GM13976 (cell line): ENCODE results near the gene PLCH2.
A peak's percentile ranks its signal among the peaks of the same experiment; 100 is the strongest.

Experiments used
- DNase-seq: peaks from one replicate; pipeline ENCODE4 v3.0.0; 2012; ENCODE audit warnings: low spot score
- in situ Hi-C: fragments of 300-500 bp; cut with MboI; formaldehyde crosslinking; loops from one replicate; pipeline ENCODE4 v1.12.0; 2022; ENCODE audit warnings: low sequenced_read_pairs, mixed read lengths, inconsistent platforms; ENCODE audit not compliant: unreplicated experiment
- TF ChIP-seq, protein P1 (sequence below): IDR thresholded peaks from 2 replicates; pipeline ENCODE4 v1.5.1; 2012; ENCODE audit warnings: borderline replicate concordance, mild to moderate bottlenecking; ENCODE audit not compliant: insufficient read depth; ENCODE audit errors: extremely low read depth, missing control alignments, control extremely low read depth

Gene PLCH2

DNA sequence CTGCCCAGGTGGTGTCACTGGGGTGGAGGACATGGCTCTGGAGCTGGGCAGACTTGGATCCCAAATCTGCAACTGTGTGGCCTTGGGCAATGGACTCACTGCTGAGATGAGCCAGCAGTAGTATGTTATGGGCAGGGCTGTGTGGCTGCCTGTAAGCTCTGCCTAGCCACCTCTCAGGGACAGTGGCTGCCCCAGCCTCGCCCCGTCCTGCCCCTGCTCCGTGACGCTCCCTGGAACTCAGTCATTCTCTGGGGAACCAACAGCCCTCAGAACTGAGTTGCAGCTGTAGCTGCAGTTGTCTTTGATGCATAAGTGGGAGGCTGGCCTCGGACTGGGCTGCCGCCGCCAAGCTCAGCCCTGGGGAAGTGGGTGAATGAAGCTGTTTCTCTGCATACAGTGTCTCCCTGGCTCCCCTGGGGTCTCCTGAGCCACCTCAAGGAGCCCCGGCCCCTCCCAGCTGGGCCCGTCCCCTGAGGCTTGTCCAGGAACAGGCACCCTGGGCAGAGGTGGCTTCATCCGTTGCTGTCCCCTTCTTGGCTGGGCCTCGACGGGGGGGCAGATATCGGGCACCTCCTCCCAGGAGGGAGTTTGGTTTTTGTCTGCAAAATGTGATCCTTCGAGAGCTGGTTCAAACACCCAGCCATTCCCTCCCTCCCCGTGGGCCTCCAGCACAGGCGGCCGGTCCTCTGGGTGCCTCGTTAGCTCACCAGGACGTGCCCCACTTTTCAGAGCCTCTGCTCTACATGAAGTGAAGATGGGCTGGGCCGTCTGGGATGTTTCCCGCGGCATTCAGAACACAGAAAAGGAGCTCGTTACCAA is 26.2 kb upstream of the PLCH2 start:
- TF ChIP-seq, protein P1, sequence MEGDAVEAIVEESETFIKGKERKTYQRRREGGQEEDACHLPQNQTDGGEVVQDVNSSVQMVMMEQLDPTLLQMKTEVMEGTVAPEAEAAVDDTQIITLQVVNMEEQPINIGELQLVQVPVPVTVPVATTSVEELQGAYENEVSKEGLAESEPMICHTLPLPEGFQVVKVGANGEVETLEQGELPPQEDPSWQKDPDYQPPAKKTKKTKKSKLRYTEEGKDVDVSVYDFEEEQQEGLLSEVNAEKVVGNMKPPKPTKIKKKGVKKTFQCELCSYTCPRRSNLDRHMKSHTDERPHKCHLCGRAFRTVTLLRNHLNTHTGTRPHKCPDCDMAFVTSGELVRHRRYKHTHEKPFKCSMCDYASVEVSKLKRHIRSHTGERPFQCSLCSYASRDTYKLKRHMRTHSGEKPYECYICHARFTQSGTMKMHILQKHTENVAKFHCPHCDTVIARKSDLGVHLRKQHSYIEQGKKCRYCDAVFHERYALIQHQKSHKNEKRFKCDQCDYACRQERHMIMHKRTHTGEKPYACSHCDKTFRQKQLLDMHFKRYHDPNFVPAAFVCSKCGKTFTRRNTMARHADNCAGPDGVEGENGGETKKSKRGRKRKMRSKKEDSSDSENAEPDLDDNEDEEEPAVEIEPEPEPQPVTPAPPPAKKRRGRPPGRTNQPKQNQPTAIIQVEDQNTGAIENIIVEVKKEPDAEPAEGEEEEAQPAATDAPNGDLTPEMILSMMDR, result no peak
- in situ Hi-C loops, result no loop called here
- DNase-seq, result peak; percentile 53

DNA sequence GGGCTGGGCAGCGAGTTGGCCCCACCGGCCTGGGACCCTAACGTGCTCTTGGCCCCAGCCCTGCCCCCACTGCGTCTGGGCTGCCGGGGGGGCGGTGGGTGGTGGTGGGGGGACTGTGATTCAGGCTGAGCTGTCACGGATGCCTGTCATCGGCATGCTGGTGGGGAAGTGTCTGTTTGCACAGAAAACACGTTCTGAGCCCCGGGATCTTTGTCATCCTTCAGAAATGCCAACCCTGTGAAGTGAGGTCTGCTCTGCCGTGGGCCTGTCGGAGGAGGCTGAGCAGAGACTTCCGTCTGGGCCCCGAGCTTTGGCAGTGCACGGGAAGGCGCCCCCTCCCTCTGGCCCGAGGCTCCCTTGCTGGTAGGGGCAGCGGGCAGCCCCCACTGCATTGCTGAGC is 24.3 kb upstream of the PLCH2 start:
- TF ChIP-seq, protein P1, result no peak
- in situ Hi-C loops, result no loop called here
- DNase-seq, result no peak

DNA sequence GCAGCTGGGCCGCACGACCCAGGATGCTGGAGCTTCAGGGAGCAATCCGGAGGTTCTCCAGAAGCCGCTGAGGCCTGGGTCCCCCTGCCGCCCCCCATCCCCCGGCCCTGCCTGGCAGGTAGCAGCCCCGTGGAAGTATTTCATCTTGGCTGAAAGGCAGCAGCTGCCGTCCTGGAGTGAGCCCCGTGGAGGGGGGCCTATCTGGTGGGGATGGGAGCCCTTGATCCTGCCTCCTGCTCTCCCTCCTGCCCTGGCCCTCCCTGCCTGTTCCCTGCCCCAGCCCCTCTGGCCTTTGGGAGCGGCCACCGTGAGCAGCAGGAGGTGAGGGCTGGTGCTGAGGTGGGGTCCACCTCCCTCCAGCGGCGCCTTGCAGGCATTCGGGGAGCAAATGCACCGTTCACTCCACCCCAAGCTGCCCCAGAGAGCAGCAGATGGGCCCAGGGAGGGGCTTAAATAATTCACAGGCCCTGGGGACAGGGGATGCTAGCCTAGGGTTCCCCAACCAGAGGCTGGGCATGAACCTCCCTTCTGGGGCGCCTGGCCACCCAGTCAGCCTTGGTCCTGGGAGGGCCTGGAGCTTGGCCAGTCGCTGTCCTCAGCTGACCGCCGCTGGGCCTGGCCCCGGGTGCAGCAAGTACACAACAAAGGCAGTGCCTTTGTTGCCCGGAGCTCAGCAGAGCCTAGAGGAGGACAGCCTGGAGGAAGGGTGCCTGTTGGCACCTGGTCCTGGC is 23.7 kb upstream of the PLCH2 start:
- TF ChIP-seq, protein P1, result no peak
- in situ Hi-C loops, result no loop called here
- DNase-seq, result no peak

DNA sequence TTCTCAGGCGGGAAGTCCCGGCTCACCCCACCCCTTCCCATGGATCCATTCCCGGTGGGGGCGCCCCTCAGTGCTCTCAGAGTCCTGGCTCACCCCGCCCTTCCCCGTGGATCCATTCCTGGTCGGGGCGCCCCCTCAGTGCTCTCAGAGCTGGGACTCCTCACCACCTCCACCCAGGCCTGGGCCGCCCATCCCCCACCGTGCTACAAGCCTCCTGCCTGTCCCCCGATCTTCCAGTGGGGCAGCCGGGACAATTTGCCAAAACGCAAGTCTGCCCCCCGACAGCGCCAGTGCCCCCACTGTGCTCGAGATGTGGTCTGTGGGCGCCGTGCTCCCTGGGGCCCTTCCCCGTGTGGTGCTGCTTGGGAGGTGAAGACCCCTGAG is 23.2 kb upstream of the PLCH2 start:
- in situ Hi-C loops, result no loop called here
- DNase-seq, result no peak
- TF ChIP-seq, protein P1, result no peak

DNA sequence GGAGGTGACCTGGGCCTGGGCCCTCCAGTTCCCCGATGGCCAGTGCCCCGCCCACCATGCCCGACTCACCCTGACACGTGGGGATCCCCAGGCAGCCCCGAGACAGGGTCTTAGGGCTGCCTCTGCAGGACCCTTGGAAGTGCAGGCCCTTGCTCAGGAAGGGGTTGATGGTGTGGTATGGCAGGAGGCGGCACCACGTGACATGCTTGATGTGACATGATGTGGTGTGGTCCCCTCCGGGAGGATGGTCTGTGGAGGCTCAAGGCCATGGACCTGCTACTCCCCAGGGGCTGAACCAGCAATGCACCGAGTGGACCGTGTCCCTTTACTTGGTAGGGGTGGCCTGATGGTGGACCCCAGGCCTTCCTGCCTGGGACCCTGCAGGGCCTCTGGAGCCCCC is 21.9 kb upstream of the PLCH2 start:
- TF ChIP-seq, protein P1, result no peak
- in situ Hi-C loops, result no loop called here
- no peak for DNase-seq

DNA sequence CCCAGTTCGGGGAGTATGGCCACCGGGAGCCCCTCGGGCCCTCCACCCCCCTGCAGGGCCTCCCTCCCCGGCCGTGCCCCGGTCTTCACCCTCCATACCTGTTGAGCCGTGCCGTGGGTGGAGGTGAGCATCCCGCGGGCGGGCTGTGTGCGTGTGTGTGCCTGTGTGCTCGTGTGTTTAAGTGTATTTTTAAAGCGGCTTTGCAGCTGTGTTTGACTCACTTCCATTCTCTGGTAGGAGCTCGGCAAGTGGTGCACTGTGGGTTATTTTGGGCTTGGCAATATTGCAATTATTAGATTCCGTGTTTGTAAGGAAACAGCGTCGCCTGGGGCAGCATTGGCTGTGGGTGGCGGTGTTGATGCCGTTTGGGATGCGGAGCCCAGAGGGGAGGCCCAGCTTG is 20.3 kb upstream of the PLCH2 start:
- TF ChIP-seq, protein P1, result no peak
- in situ Hi-C loops, result no loop called here
- no peak for DNase-seq

DNA sequence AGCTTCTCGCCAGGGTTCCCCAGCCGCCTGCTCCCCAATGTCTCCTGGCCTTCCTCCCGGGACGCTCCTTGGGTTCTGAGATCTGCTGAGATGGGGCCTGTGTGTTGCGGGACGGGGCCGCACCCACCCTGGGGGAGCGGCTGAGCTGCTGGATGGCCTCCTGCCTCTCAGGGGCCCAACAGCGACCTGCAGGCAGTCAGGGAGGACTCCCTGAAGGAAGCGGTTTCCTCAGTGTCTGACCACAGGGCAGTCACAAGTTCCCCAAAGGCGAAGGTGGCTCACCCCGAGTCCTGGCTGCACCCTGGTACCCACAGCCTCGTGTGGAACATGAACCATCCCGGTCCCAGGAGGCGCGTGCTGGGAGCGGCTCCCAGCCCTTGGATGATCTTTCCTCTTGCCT is 18.6 kb upstream of the PLCH2 start:
- no peak for DNase-seq
- TF ChIP-seq, protein P1, result no peak
- in situ Hi-C loops, result no loop called here
